H1 (cell line): ENCODE results near the gene SMARCC2. TPM values are rescaled to one million over a fixed set of nuclear protein-coding genes. Genes with fewer than 3 reads are reported as not detected.
A peak's percentile ranks its signal among the peaks of the same experiment; 100 is the strongest.

Experiments
- CTCF ChIA-PET: fragments of 300-600 bp; sonication (Branson Sonifier 250); formaldehyde crosslinking; loops from one replicate; lab custom pipeline; 2021; ENCODE audit not compliant: partially characterized antibody; lab: Charles Lee
- POLR2A ChIA-PET: fragments of 300-600 bp; sonication (Branson Sonifier 250); formaldehyde crosslinking; loops from one replicate; lab custom pipeline; 2021; ENCODE audit warnings: inconsistent platforms; ENCODE audit not compliant: partially characterized antibody; lab: Charles Lee
- DNase-seq, 2 experiments: peaks; one replicate each; pipeline versions ENCODE4 v3.0.0 to v3.0.0-alpha.2; 2010 to 2022; ENCODE audit warnings: low spot score in 2 of 2, low read depth in 1 of 2, mixed read lengths in 1 of 2
- FAIRE-seq: peaks from 2 replicates; lab custom pipeline; 2011; peaks lifted over from hg19 to GRCh38; lab: Jason Lieb, UNC
- H2AFZ ChIP-seq: 2 replicates; pipeline ENCODE4 v1.8.1; 2012; ENCODE audit warnings: low read length, inconsistent platforms
- H2AK5ac ChIP-seq: 2 replicates; pipeline ENCODE4 v1.6.1; 2013; ENCODE audit warnings: low read depth, low read length
- H2BK120ac ChIP-seq: replicated peaks from 2 replicates; pipeline ENCODE3; 2013; ENCODE audit warnings: low read depth, low read length, inconsistent platforms
- H2BK12ac ChIP-seq: 2 replicates; pipeline ENCODE4 v1.6.1; 2013; ENCODE audit warnings: low read depth, low read length
- H2BK15ac ChIP-seq: 2 replicates; pipeline ENCODE4 v1.6.1; 2013; ENCODE audit warnings: low read length
- H2BK20ac ChIP-seq: 2 replicates; pipeline ENCODE4 v1.6.1; 2013; ENCODE audit warnings: low read length
- H2BK5ac ChIP-seq: 2 replicates; pipeline ENCODE4 v1.6.1; 2013; ENCODE audit warnings: low read depth, low read length
- H3K14ac ChIP-seq: 2 replicates; pipeline ENCODE4 v1.6.1; 2013; ENCODE audit warnings: inconsistent platforms; ENCODE audit not compliant: insufficient read length
- H3K18ac ChIP-seq: 2 replicates; pipeline ENCODE4 v1.6.1; 2013; ENCODE audit warnings: low read length; ENCODE audit errors: extremely low read depth
- H3K23ac ChIP-seq: 2 replicates; pipeline ENCODE4 v1.6.1; 2013; ENCODE audit warnings: inconsistent platforms; ENCODE audit not compliant: insufficient read length
- H3K23me2 ChIP-seq: 2 replicates; pipeline ENCODE4 v1.6.1; 2013; ENCODE audit warnings: low read depth, low read length
- H3K27ac ChIP-seq: 2 replicates; pipeline ENCODE4 v1.6.1; 2011; ENCODE audit warnings: low read depth, low read length, inconsistent platforms
- H3K27me3 ChIP-seq, 4 experiments: replicated peaks in 1 of 4; 1 replicate in 1 of 4; 2 replicates in 3 of 4; pipeline versions ENCODE4 v1.6.1 to v1.8.1; 2011 to 2013; ENCODE audit warnings: low read length in 3 of 4, mild to moderate bottlenecking in 3 of 4, inconsistent platforms in 2 of 4, mixed read lengths in 2 of 4, moderate library complexity in 1 of 4; ENCODE audit not compliant: control insufficient read depth in 3 of 4, insufficient read depth in 3 of 4; ENCODE audit errors: extremely low read depth in 1 of 4
- H3K36me3 ChIP-seq, 4 experiments: 2 replicates each; pipeline versions ENCODE4 v1.6.1 to v1.8.1; 2011 to 2013; ENCODE audit warnings: mild to moderate bottlenecking in 4 of 4, low read length in 3 of 4, moderate library complexity in 2 of 4, control low read depth in 1 of 4, inconsistent platforms in 1 of 4; ENCODE audit not compliant: insufficient read depth in 4 of 4, control insufficient read depth in 2 of 4
- H3K4ac ChIP-seq: replicated peaks from 2 replicates; pipeline ENCODE3; 2013; ENCODE audit warnings: low read length, low read depth, mixed read lengths, inconsistent platforms; ENCODE audit not compliant: insufficient read length
- H3K4me1 ChIP-seq, 4 experiments: replicated peaks in 1 of 4; 1 replicate in 1 of 4; 2 replicates in 3 of 4; pipeline versions ENCODE4 v1.6.1 to v1.8.1; 2011 to 2013; ENCODE audit warnings: low read length in 3 of 4, inconsistent platforms in 2 of 4, mixed read lengths in 1 of 4; ENCODE audit not compliant: insufficient read depth in 4 of 4, control insufficient read depth in 3 of 4
- H3K4me2 ChIP-seq, 2 experiments: 2 replicates each; pipeline versions ENCODE4 v1.6.1 to v1.8.1; 2011 to 2013; ENCODE audit warnings: low read depth in 2 of 2, low read length in 2 of 2, control low read depth in 1 of 2, inconsistent platforms in 1 of 2, mild to moderate bottlenecking in 1 of 2; ENCODE audit not compliant: insufficient read depth in 1 of 2
- H3K4me3 ChIP-seq, 4 experiments: fragments of 200-600, 300-600 bp in 1 of 4; sonication (generic), shearing (Covaris generic), sonication (Bioruptor Twin) in 1 of 4; 2 replicates each; pipeline versions ENCODE4 v1.5.1 to v1.8.1; 2011 to 2016; ENCODE audit warnings: low read length in 4 of 4, low read depth in 3 of 4, control low read depth in 2 of 4, inconsistent platforms in 2 of 4, mild to moderate bottlenecking in 2 of 4, mixed read lengths in 1 of 4, moderate library complexity in 1 of 4; ENCODE audit not compliant: insufficient read depth in 2 of 4; ENCODE audit errors: extremely low read depth in 1 of 4
- H3K56ac ChIP-seq: replicated peaks from 2 replicates; pipeline ENCODE3; 2013; ENCODE audit warnings: low read depth, mild to moderate bottlenecking, mixed read lengths, low read length, inconsistent platforms; ENCODE audit not compliant: insufficient read length
- H3K79me1 ChIP-seq: 2 replicates; pipeline ENCODE4 v1.6.1; 2013; ENCODE audit warnings: low read depth, low read length, control low read depth
- H3K79me2 ChIP-seq, 2 experiments: 2 replicates each; pipeline versions ENCODE4 v1.6.1 to v1.8.1; 2012 to 2013; ENCODE audit warnings: low read length in 2 of 2, mild to moderate bottlenecking in 2 of 2, inconsistent platforms in 1 of 2; ENCODE audit not compliant: insufficient read depth in 2 of 2, control insufficient read depth in 1 of 2
- H3K9ac ChIP-seq, 4 experiments: replicated peaks in 1 of 4; 1 replicate in 1 of 4; 2 replicates in 3 of 4; pipeline versions ENCODE4 v1.6.1 to v1.8.1; 2011 to 2013; ENCODE audit warnings: low read depth in 3 of 4, low read length in 3 of 4, control low read depth in 2 of 4, mild to moderate bottlenecking in 2 of 4, moderate library complexity in 2 of 4, inconsistent platforms in 1 of 4; ENCODE audit errors: extremely low read depth in 1 of 4
- H3K9me3 ChIP-seq, 2 experiments: 2 replicates each; pipeline versions ENCODE4 v1.6.1 to v1.8.1; 2012 to 2013; ENCODE audit warnings: mild to moderate bottlenecking in 2 of 2, moderate library complexity in 2 of 2, control low read depth in 1 of 2, inconsistent platforms in 1 of 2, low read depth in 1 of 2, low read length in 1 of 2, mixed read lengths in 1 of 2; ENCODE audit not compliant: insufficient read depth in 2 of 2
- H4K20me1 ChIP-seq, 2 experiments: replicated peaks in 1 of 2; 2 replicates each; pipeline versions ENCODE3 to v1.8.1; 2011 to 2013; ENCODE audit warnings: inconsistent platforms in 2 of 2, low read length in 2 of 2, mild to moderate bottlenecking in 1 of 2; ENCODE audit not compliant: insufficient read depth in 2 of 2, control insufficient read depth in 1 of 2
- H4K5ac ChIP-seq: 2 replicates; pipeline ENCODE4 v1.6.1; 2013; ENCODE audit warnings: low read length, low read depth, mixed read lengths, inconsistent platforms; ENCODE audit not compliant: insufficient read length
- H4K8ac ChIP-seq: 2 replicates; pipeline ENCODE4 v1.8.0; 2013; ENCODE audit warnings: mild to moderate bottlenecking, moderate library complexity, low read length, inconsistent platforms; ENCODE audit not compliant: insufficient read depth; ENCODE audit errors: extremely low read depth
- H4K91ac ChIP-seq: replicated peaks from 2 replicates; pipeline ENCODE3; 2013; ENCODE audit warnings: low read length, mixed read lengths, inconsistent platforms; ENCODE audit not compliant: insufficient read length
- CBX5 ChIP-seq: fragments of 300-800, 300-1000 bp; sonication (generic); IDR thresholded peaks from 2 replicates; pipeline ENCODE4 v1.7.1; 2016; ENCODE audit warnings: antibody characterized with exemption, low read length, low read depth
- POLR2AphosphoS5 ChIP-seq: IDR thresholded peaks from 2 replicates; pipeline ENCODE4 v1.6.1; 2011; ENCODE audit warnings: low read depth, low read length
- SUZ12 ChIP-seq: fragments of 200-600 bp; sonication (generic); IDR thresholded peaks from 2 replicates; pipeline ENCODE4 v1.6.1; 2012; ENCODE audit warnings: mild to moderate bottlenecking, inconsistent platforms, low read length, moderate library complexity, mixed read lengths
- WGBS, 2 experiments: shearing (Covaris generic) in 1 of 2; methylation state at CpG; one replicate each; pipeline versions ENCODE4 v1.1.6 to v1.1.7; 2013 to 2015; ENCODE audit warnings: low lambda C conversion rate in 2 of 2, mixed read lengths in 2 of 2, inconsistent platforms in 1 of 2, low coverage in 1 of 2, missing lambda C conversion rate in 1 of 2; ENCODE audit not compliant: insufficient replicate concordance in 2 of 2, insufficient coverage in 1 of 2, insufficient read length in 1 of 2; ENCODE audit errors: extremely low coverage in 1 of 2, missing lambda C conversion rate in 1 of 2; 5-methylcytosine and 5-hydroxymethylcytosine counted together
- polyA plus RNA-seq, 7 experiments: library from polyadenylated mRNA; depleted of rRNA in 3 of 7; stranded (reverse) in 5 of 7; unstranded in 2 of 7; fragments of >200 nt in 5 of 7; fragments of 200-250 nt in 2 of 7; gene quantifications; 1 replicate in 5 of 7; 2 replicates in 1 of 7; 4 replicates in 1 of 7; pipeline versions ENCODE4 v1.2.1 to v1.2.3, GENCODE V29; 2011 to 2013; ENCODE audit warnings: missing spikeins in 2 of 7, mixed read lengths in 2 of 7
- total RNA-seq: library from RNA; stranded (reverse); fragmentation: NEBNext Ultra II Directional; extraction: Animal tissue kit (Norgen Biotek cat#: 25700); gene quantifications from 2 replicates; pipeline ENCODE4 v1.2.1, GENCODE V29; 2021

SMARCC2 gene
- total and polyA plus RNA-seq, 2 of the 8 experiments (the other 6 are each of a cell fraction or from before 2014, with no cell fraction given): 33.9 to 78.5 TPM

DNA sequence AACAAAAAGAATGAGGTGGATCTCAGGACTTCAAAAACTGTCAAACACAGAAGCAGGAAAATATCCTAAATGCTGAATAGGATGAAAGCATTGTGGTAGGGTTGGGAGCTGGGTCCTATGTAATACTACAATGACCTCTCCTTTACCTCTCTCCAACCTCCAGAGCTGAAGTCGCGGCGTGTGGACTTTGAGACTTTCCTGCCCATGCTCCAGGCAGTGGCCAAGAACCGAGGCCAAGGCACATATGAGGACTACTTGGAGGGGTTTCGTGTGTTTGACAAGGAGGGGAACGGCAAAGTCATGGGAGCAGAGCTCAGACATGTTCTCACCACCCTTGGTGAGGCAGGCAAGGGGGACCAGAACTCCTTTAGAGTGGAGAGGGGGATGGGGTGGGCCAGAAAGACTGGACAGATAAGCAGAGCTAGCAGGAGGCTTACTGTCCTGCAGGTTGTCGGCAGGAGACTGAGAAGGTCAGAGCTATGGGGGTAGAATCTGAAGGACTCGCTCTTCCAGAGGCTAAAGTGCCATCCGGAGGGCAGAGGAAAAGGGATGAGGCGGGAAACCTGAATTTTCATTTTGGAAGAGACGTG, 33.9 kb downstream of the SMARCC2 start:
- Histone ChIP-seq H2BK12ac (no peak overlapping the region), H3K79me2 (peaks cover 3 to 28% of the 10 kb centered on the region in 2 experiments), H3K56ac (no peak overlapping the region), H3K9me3 (no peaks in the 10 kb centered on the region), H2BK20ac (no peak overlapping the region), H2AK5ac (no peak overlapping the region), H3K4ac (no peak overlapping the region), H4K20me1 (peaks cover 7 to 12% of the 10 kb centered on the region in 2 experiments), H3K4me1 (peaks cover 9 to 26% (median 18%) of the 10 kb centered on the region in 4 experiments), H3K23me2 (peaks cover 24% of the 10 kb centered on the region), H3K18ac (no peak overlapping the region), H3K9ac (no peak overlapping the region), H2AFZ (no peak overlapping the region), H2BK120ac (no peak overlapping the region), H3K79me1 (peaks cover 5% of the 10 kb centered on the region; the same call in 1 of the 2 replicates), H3K23ac (no peak overlapping the region), H3K14ac (no peak overlapping the region), H4K91ac (no peak overlapping the region), H2BK5ac (no peak overlapping the region), H3K4me2 (no peak overlapping the region), H2BK15ac (no peak overlapping the region), H3K27ac (no peak overlapping the region), H3K4me3 (no peak overlapping the region), H3K36me3 (peaks cover 10 to 25% (median 14%) of the 10 kb centered on the region in 4 experiments), H4K5ac (no peak overlapping the region), H3K27me3 (no peaks in the 10 kb centered on the region), H4K8ac (no peak overlapping the region)
- ChIA-PET CTCF (interaction anchor here (0.7 to 2.7 kb wide), 7 partner anchors 27 to 43 kb away, joined by 3 to 15 read pairs (median 4); partner anchors contain the start of genes ESYT1, SMARCC2 and ZC3H10), POLR2A (interaction anchor here (0.6 to 15.6 kb wide), 9 partner anchors 8 to 294 kb away, joined by 3 to 656 read pairs (median 6); partner anchors contain the start of genes COQ10A, PA2G4, RNF41 and SMARCC2)
- FAIRE-seq: no peak
- DNase-seq: no peak
- 92% methylated on average over 11 of the region's 11 CpGs; no CpG with 5 or more reads in 1 of the 2 experiments for WGBS, 2 experiments
- TF ChIP-seq POLR2AphosphoS5 (0 out of 2 replicates have a peak, but pooled peaks have one; percentile 4), CBX5 (no peak), SUZ12 (no peak)
